ENCODE data around the gene HOXC10.

The HOXC10 gene

GRCh38 chr12:53944209-53944608, 40.7 kb upstream of the HOXC10 start:
- no CpG with 5 or more reads among the region's 4 CpGs for WGBS (ENCODE audit: extremely low coverage, insufficient coverage, low lambda C conversion rate)
- no peak overlapping the region for H2BK120ac ChIP-seq (ENCODE audit: low read depth, low read length)

GRCh38 chr12:53944907-53945847, 39.8 kb upstream of the HOXC10 start:
- WGBS (ENCODE audit: extremely low coverage, insufficient coverage, low lambda C conversion rate): no CpG with 5 or more reads among the region's 51 CpGs
- no peak overlapping the region for H3K4me3 ChIP-seq (ENCODE audit: low read length)
- no peak overlapping the region for H3K23ac ChIP-seq (ENCODE audit: low read length)

More at GRCh38 chr12:53944209-53944608, 40.7 kb upstream of the HOXC10 start:
- Histone ChIP-seq H3K4me3 (ENCODE audit: low read length) (no peak overlapping the region), H3K4me2 (ENCODE audit: low read length) (no peak overlapping the region), H3K4ac (ENCODE audit: low read depth, low read length) (no peak overlapping the region), H2AK5ac (ENCODE audit: low read length) (no peak overlapping the region), H2BK15ac (replicated peaks; ENCODE audit: low read depth) (no peak overlapping the region), H3K79me2 (ENCODE audit: control insufficient read depth, insufficient read depth, low read length) (no peaks in the 10 kb centered on the region), H4K5ac (ENCODE audit: low read length) (no peak overlapping the region), H3K18ac (ENCODE audit: low read length) (no peak overlapping the region), H3K79me1 (ENCODE audit: low read length) (no peaks in the 10 kb centered on the region), H3K27me3 (ENCODE audit: insufficient read depth, low read length, poor library complexity) (peaks cover 83% of the 10 kb centered on the region), H2BK5ac (ENCODE audit: low read length) (no peak overlapping the region), H3K27ac (ENCODE audit: low read depth, low read length) (no peak overlapping the region), H3K36me3 (ENCODE audit: control insufficient read depth, insufficient read depth, low read length) (no peaks in the 10 kb centered on the region), H3K56ac (ENCODE audit: low read length) (no peak overlapping the region), H3K23ac (ENCODE audit: low read length) (no peak overlapping the region), H4K8ac (ENCODE audit: low read depth, low read length) (no peak overlapping the region), H3K9ac (ENCODE audit: low read length) (no peak overlapping the region), H3K4me1 (ENCODE audit: control insufficient read depth, low read depth, low read length) (no peaks in the 10 kb centered on the region)
- no peak for DNase-seq

GRCh38 chr12:53947743-53948142, 37.2 kb upstream of the HOXC10 start:
- H3K4me2 ChIP-seq (ENCODE audit: low read length): no peak overlapping the region
- no peak for DNase-seq
- H3K4ac ChIP-seq (ENCODE audit: low read depth, low read length): no peak overlapping the region
- no peak overlapping the region for H2BK5ac ChIP-seq (ENCODE audit: low read length)
- H4K5ac ChIP-seq (ENCODE audit: low read length): no peak overlapping the region
- no peak overlapping the region for H3K9ac ChIP-seq (ENCODE audit: low read length)
- H2AK5ac ChIP-seq (ENCODE audit: low read length): no peak overlapping the region
- H3K56ac ChIP-seq (ENCODE audit: low read length): no peak overlapping the region
- H3K4me3 ChIP-seq (ENCODE audit: low read length): no peak overlapping the region
- H3K4me1 ChIP-seq (ENCODE audit: control insufficient read depth, low read depth, low read length): no peaks in the 10 kb centered on the region
- no peak overlapping the region for H2BK120ac ChIP-seq (ENCODE audit: low read depth, low read length)
- H3K79me1 ChIP-seq (ENCODE audit: low read length): no peaks in the 10 kb centered on the region
- H3K23ac ChIP-seq (ENCODE audit: low read length): no peak overlapping the region
- no peaks in the 10 kb centered on the region for H3K79me2 ChIP-seq (ENCODE audit: control insufficient read depth, insufficient read depth, low read length)
- H2BK15ac ChIP-seq (replicated peaks; ENCODE audit: low read depth): no peak overlapping the region
- no peak overlapping the region for H3K18ac ChIP-seq (ENCODE audit: low read length)
- no peaks in the 10 kb centered on the region for H3K36me3 ChIP-seq (ENCODE audit: control insufficient read depth, insufficient read depth, low read length)
- H3K27me3 ChIP-seq (ENCODE audit: insufficient read depth, low read length, poor library complexity): peaks cover 88% of the 10 kb centered on the region
- H3K27ac ChIP-seq (ENCODE audit: low read depth, low read length): no peak overlapping the region
- no peak overlapping the region for H4K8ac ChIP-seq (ENCODE audit: low read depth, low read length)

More at GRCh38 chr12:53944907-53945847, 39.8 kb upstream of the HOXC10 start:
- Histone ChIP-seq H3K4ac (ENCODE audit: low read depth, low read length) (no peak overlapping the region), H3K79me1 (ENCODE audit: low read length) (no peaks in the 10 kb centered on the region), H3K4me2 (ENCODE audit: low read length) (no peak overlapping the region), H3K27ac (ENCODE audit: low read depth, low read length) (no peak overlapping the region), H3K56ac (ENCODE audit: low read length) (no peak overlapping the region), H3K27me3 (ENCODE audit: insufficient read depth, low read length, poor library complexity) (peaks cover 83% of the 10 kb centered on the region), H2AK5ac (ENCODE audit: low read length) (no peak overlapping the region), H4K8ac (ENCODE audit: low read depth, low read length) (no peak overlapping the region), H2BK5ac (ENCODE audit: low read length) (no peak overlapping the region), H2BK15ac (replicated peaks; ENCODE audit: low read depth) (no peak overlapping the region), H3K9ac (ENCODE audit: low read length) (no peak overlapping the region), H3K79me2 (ENCODE audit: control insufficient read depth, insufficient read depth, low read length) (no peaks in the 10 kb centered on the region), H3K4me1 (ENCODE audit: control insufficient read depth, low read depth, low read length) (no peaks in the 10 kb centered on the region), H3K18ac (ENCODE audit: low read length) (no peak overlapping the region), H4K5ac (ENCODE audit: low read length) (no peak overlapping the region), H3K36me3 (ENCODE audit: control insufficient read depth, insufficient read depth, low read length) (no peaks in the 10 kb centered on the region), H2BK120ac (ENCODE audit: low read depth, low read length) (no peak overlapping the region)
- DNase-seq: no peak

GRCh38 chr12:53948650-53949593, 36.0 kb upstream of the HOXC10 start:
- no peak overlapping the region for H3K18ac ChIP-seq (ENCODE audit: low read length)
- no peak overlapping the region for H2AK5ac ChIP-seq (ENCODE audit: low read length)
- no peak overlapping the region for H3K4me2 ChIP-seq (ENCODE audit: low read length)
- no peaks in the 10 kb centered on the region for H3K79me1 ChIP-seq (ENCODE audit: low read length)
- no peak overlapping the region for H2BK15ac ChIP-seq (replicated peaks; ENCODE audit: low read depth)
- no peak overlapping the region for H3K23ac ChIP-seq (ENCODE audit: low read length)
- no peak overlapping the region for H3K9ac ChIP-seq (ENCODE audit: low read length)
- no peak for DNase-seq
- no peaks in the 10 kb centered on the region for H3K36me3 ChIP-seq (ENCODE audit: control insufficient read depth, insufficient read depth, low read length)
- no peaks in the 10 kb centered on the region for H3K4me1 ChIP-seq (ENCODE audit: control insufficient read depth, low read depth, low read length)
- no peak overlapping the region for H4K5ac ChIP-seq (ENCODE audit: low read length)
- no peak overlapping the region for H3K56ac ChIP-seq (ENCODE audit: low read length)
- H3K79me2 ChIP-seq (ENCODE audit: control insufficient read depth, insufficient read depth, low read length): no peaks in the 10 kb centered on the region
- H2BK120ac ChIP-seq (ENCODE audit: low read depth, low read length): no peak overlapping the region
- no peak overlapping the region for H2BK5ac ChIP-seq (ENCODE audit: low read length)
- no peak overlapping the region for H3K27ac ChIP-seq (ENCODE audit: low read depth, low read length)
- no peak overlapping the region for H4K8ac ChIP-seq (ENCODE audit: low read depth, low read length)
- no peak overlapping the region for H3K4me3 ChIP-seq (ENCODE audit: low read length)
- H3K27me3 ChIP-seq (ENCODE audit: insufficient read depth, low read length, poor library complexity): peaks cover 93% of the 10 kb centered on the region
- WGBS (ENCODE audit: extremely low coverage, insufficient coverage, low lambda C conversion rate): no CpG with 5 or more reads among the region's 9 CpGs
- no peak overlapping the region for H3K4ac ChIP-seq (ENCODE audit: low read depth, low read length)

GRCh38 chr12:53949631-53950436, 35.1 kb upstream of the HOXC10 start:
- no peak overlapping the region for H2BK120ac ChIP-seq (ENCODE audit: low read depth, low read length)
- H3K79me1 ChIP-seq (ENCODE audit: low read length): no peaks in the 10 kb centered on the region
- peaks cover 94% of the 10 kb centered on the region for H3K27me3 ChIP-seq (ENCODE audit: insufficient read depth, low read length, poor library complexity)
- peak; percentile 46 for DNase-seq
- H3K23ac ChIP-seq (ENCODE audit: low read length): no peak overlapping the region
- no peak overlapping the region for H3K9ac ChIP-seq (ENCODE audit: low read length)
- no peaks in the 10 kb centered on the region for H3K79me2 ChIP-seq (ENCODE audit: control insufficient read depth, insufficient read depth, low read length)
- no peak overlapping the region for H3K18ac ChIP-seq (ENCODE audit: low read length)
- H3K27ac ChIP-seq (ENCODE audit: low read depth, low read length): no peak overlapping the region
- H3K36me3 ChIP-seq (ENCODE audit: control insufficient read depth, insufficient read depth, low read length): no peaks in the 10 kb centered on the region
- no peak overlapping the region for H3K4me2 ChIP-seq (ENCODE audit: low read length)
- H3K56ac ChIP-seq (ENCODE audit: low read length): no peak overlapping the region
- no peak overlapping the region for H2BK5ac ChIP-seq (ENCODE audit: low read length)
- H4K8ac ChIP-seq (ENCODE audit: low read depth, low read length): no peak overlapping the region
- no peak overlapping the region for H4K5ac ChIP-seq (ENCODE audit: low read length)
- H3K4ac ChIP-seq (ENCODE audit: low read depth, low read length): no peak overlapping the region
- WGBS (ENCODE audit: extremely low coverage, insufficient coverage, low lambda C conversion rate): no CpG with 5 or more reads among the region's 34 CpGs
- H2BK15ac ChIP-seq (replicated peaks; ENCODE audit: low read depth): no peak overlapping the region
- H3K4me1 ChIP-seq (ENCODE audit: control insufficient read depth, low read depth, low read length): no peaks in the 10 kb centered on the region
- no peak overlapping the region for H2AK5ac ChIP-seq (ENCODE audit: low read length)
- H3K4me3 ChIP-seq (ENCODE audit: low read length): no peak overlapping the region
